ENCODE results near the gene SLC6A3.

The SLC6A3 gene

DNA sequence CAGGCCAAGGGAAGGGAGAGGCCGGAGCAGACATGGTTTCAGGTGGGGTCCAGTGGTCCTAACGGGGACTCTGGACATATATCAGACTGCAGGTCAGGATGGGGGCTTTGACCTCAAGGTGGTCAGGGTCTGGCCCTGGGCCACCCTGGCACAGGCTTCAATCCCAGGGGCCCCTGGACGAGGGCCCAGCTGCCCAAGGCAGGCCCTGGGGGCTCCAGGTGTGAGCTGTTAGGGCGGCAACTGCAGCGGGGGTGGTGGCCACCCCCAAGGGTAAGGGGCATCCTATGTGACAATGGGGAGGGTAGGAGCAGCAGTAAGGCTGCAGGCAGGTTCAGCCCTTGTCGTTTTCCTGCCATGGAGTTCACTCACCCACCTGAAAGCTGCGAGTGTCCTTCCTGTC, 54.9 kb downstream of the SLC6A3 start:
- H3K27ac ChIP-seq: no peak overlapping the region
- TF ChIP-seq, protein P1, sequence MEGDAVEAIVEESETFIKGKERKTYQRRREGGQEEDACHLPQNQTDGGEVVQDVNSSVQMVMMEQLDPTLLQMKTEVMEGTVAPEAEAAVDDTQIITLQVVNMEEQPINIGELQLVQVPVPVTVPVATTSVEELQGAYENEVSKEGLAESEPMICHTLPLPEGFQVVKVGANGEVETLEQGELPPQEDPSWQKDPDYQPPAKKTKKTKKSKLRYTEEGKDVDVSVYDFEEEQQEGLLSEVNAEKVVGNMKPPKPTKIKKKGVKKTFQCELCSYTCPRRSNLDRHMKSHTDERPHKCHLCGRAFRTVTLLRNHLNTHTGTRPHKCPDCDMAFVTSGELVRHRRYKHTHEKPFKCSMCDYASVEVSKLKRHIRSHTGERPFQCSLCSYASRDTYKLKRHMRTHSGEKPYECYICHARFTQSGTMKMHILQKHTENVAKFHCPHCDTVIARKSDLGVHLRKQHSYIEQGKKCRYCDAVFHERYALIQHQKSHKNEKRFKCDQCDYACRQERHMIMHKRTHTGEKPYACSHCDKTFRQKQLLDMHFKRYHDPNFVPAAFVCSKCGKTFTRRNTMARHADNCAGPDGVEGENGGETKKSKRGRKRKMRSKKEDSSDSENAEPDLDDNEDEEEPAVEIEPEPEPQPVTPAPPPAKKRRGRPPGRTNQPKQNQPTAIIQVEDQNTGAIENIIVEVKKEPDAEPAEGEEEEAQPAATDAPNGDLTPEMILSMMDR (conservative IDR thresholded peaks at IDR 0.05): no peak
- TF ChIP-seq ZFX (IDR thresholded peaks at IDR 0.05): no peak

DNA sequence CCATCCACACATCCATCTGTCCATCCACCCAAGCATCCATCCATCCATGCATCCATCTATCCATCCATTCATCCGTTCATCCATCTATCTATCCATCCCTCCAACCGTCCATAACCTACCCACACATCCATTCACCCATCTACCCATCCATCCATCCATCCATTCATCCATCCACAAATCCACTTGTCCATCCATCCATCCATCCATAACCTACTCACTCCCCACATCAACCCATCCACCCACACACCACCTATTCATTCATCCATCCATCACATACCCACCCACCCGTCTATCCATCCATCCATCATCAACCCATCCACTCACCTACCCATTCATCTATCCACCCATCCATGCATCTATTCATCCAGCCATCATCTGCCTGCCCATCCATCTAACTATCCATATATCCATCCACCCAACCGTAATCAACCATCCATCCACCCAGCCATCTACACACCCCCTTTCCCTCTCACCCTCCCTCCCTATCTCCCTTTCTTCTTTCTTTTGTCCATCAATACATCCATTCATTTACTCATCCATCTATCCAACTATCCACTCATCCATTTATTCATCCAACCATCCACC, 56.8 kb downstream of the SLC6A3 start:
- H3K27ac ChIP-seq: no peak overlapping the region
- TF ChIP-seq ZFX (IDR thresholded peaks at IDR 0.05): no peak
- TF ChIP-seq, protein P1 (conservative IDR thresholded peaks at IDR 0.05): no peak

DNA sequence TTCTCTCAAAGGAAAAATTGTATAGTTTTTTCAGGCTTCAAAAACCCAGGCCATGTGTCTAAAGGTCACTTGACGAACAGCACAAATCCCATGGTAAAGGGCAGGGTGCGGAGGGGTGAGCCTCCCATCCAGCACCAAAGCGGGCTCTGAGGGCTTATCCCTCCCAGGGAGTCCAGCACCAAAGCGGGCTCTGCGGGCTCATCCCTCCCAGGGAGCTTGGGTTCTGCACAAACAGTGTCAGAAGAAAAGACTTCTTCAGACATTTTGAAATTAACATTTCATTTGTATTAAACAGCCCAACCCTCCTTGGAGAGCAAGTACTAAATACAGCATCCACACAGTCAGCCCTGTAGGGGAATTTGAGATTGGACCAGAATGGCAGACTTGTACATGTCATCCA, 57.4 kb downstream of the SLC6A3 start:
- TF ChIP-seq ZFX (IDR thresholded peaks at IDR 0.05): no peak
- TF ChIP-seq, protein P1 (conservative IDR thresholded peaks at IDR 0.05): no peak
- no peak overlapping the region for H3K27ac ChIP-seq

DNA sequence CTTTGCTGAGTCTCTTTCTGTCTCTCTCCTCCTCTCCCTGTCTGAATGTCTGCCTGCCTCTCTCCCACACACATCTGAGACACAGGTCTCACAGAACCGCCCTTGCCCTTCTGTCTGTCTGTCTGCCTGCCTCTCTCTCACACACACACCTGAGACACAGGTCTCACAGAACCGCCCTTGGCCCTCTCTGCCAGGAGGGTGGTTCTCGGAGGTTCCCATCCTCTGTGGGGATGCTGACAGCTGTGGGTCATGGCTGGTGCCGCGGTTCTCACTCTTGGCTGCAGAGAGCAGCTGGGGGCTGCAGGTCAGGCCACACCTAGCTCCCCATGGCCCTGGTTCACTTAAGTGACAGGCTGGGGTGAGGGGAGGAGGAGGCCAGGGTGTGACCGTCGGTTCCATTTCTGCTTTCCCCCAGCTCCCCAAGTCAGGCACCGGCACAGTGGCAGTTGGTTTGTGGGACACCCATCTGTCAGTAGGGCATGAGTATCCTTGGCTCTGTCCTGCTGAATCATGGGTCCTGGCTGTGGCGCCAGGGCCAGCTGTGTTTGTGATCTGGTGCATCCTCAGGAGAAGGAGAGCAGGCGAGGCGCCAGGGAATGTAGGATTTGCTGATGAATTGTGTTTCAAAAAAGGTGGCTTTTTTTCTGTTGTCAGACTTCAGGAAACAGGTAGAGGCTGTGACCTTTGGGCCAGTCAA, 58.0 kb downstream of the SLC6A3 start:
- H3K27ac ChIP-seq: peak overlapping the region; percentile 72; the same call in 1 of the 2 replicates

DNA sequence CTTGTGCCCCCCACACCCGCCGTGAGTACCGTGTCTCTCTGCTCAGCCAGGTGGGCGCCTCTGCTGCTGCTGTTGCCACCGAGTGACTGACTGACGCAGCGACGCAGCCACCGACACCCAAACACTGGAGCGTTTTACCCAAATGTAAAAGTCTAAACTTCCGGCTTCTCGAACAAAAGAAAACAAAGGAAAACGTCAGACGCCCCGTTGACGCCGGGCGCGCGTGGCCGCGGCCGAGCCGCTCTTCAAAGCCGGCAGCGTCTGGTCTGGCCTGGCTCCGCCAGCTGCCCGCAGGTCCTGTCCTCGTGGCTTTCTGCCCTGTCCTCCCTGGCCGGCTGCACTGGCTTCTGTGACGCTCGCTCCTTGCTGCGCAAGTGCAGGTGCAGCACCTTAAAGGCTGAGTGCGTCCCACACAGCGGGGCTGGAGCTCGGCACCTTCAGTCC, 58.9 kb downstream of the SLC6A3 start:
- H3K27ac ChIP-seq: peak overlapping the region; percentile 72
- TF ChIP-seq, protein P1 (conservative IDR thresholded peaks at IDR 0.05): no peak
- TF ChIP-seq ZFX (IDR thresholded peaks at IDR 0.05): no peak

More for the DNA sequence above, 58.0 kb downstream of the SLC6A3 start:
- TF ChIP-seq, protein P1 (conservative IDR thresholded peaks at IDR 0.05): no peak
- TF ChIP-seq ZFX (IDR thresholded peaks at IDR 0.05): no peak

DNA sequence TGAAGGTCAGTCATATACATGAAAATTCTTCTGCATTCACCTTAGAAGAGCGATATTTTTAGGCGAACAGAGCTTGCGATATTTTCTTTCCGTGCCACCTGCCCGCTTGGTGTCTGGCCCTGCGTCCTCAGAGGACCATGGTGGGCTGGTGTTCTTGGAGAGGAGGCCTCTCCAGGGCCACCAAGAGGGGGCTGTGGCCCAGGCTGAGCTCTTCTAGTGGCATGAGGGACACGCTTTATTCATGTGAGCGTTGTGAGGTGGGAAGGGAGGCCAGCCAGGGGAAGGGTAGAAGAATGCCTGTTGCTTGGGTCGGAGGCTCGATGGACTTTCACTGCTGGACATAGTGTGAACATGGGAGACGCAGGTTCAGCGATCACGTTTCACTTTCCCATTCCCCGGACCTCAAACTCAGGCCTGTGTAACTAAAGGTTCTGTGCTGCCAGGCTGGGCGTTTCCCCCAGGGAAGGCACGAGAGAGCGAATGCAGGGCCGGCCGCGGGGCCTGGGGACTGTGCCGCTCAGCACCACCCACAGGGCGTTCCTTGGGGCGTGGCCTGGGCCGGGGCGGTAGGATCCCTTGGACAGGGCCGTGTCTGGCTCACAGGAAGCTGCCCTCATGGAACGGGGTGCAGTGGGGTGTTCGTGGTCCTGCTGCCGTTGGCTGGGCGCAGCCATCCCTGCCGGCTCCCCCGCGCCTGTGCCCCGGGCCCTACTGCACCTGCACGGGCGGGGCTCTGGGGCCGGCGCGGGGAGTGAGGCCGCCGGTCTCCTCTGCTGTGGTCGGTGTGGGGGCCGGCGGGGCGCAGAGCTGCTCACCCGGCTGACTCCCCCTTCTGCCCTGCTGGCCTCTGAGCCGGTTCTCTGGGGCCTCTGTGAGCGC, 59.6 kb downstream of the SLC6A3 start:
- H3K27ac ChIP-seq: peak overlapping the region; percentile 72

More for the DNA sequence above, 59.6 kb downstream of the SLC6A3 start:
- TF ChIP-seq ZFX (IDR thresholded peaks at IDR 0.05): peak; percentile 20; the same call in 1 of the 2 replicates
- TF ChIP-seq, protein P1 (conservative IDR thresholded peaks at IDR 0.05): no peak

Measured in C4-2B (cell line).